Measurements from ENCODE around the gene PHACTR2.

The PHACTR2 gene

GRCh38 chr6:143758551-143758950 lies 80.8 kb downstream of the PHACTR2 start:
- no peak overlapping the region for H3K4me3 ChIP-seq (ENCODE audit: low read length)
- no peak for DNase-seq (ENCODE audit: low read depth)
- TF ChIP-seq CTCF (conservative IDR thresholded peaks at IDR 0.05; ENCODE audit: low read depth, low read length) = no peak

GRCh38 chr6:143759666-143760065 lies 81.9 kb downstream of the PHACTR2 start:
- TF ChIP-seq CTCF (conservative IDR thresholded peaks at IDR 0.05; ENCODE audit: low read depth, low read length) = no peak
- H3K4me3 ChIP-seq (ENCODE audit: low read length) = no peak overlapping the region
- no peak for DNase-seq (ENCODE audit: low read depth)

GRCh38 chr6:143761074-143761473 lies 83.3 kb downstream of the PHACTR2 start:
- DNase-seq (ENCODE audit: low read depth) = no peak
- no peak overlapping the region for H3K4me3 ChIP-seq (ENCODE audit: low read length)
- TF ChIP-seq CTCF (conservative IDR thresholded peaks at IDR 0.05; ENCODE audit: low read depth, low read length) = no peak

GRCh38 chr6:143762126-143762525 lies 84.4 kb downstream of the PHACTR2 start:
- H3K4me3 ChIP-seq (ENCODE audit: low read length) = no peak overlapping the region
- DNase-seq (ENCODE audit: low read depth) = no peak
- TF ChIP-seq CTCF (conservative IDR thresholded peaks at IDR 0.05; ENCODE audit: low read depth, low read length) = no peak

GRCh38 chr6:143765422-143766184 lies 87.8 kb downstream of the PHACTR2 start:
- no peak overlapping the region for H3K4me3 ChIP-seq (ENCODE audit: low read length)
- TF ChIP-seq CTCF (conservative IDR thresholded peaks at IDR 0.05; ENCODE audit: low read depth, low read length) = no peak
- DNase-seq (ENCODE audit: low read depth) = no peak

GRCh38 chr6:143766185-143766553 lies 88.4 kb downstream of the PHACTR2 start:
- no peak overlapping the region for H3K4me3 ChIP-seq (ENCODE audit: low read length)
- no peak for DNase-seq (ENCODE audit: low read depth)
- no peak for TF ChIP-seq CTCF (conservative IDR thresholded peaks at IDR 0.05; ENCODE audit: low read depth, low read length)

GRCh38 chr6:143767433-143767832 lies 89.7 kb downstream of the PHACTR2 start:
- H3K4me3 ChIP-seq (ENCODE audit: low read length) = no peak overlapping the region
- no peak for DNase-seq (ENCODE audit: low read depth)
- no peak for TF ChIP-seq CTCF (conservative IDR thresholded peaks at IDR 0.05; ENCODE audit: low read depth, low read length)
